Parathyroid adenoma (tissue), 2 donors: ENCODE measurements around the gene CDIP1.

Source experiments
- H2AFZ ChIP-seq: fragments of 300-600 bp; sonication (generic); one replicate; pipeline ENCODE4 v1.7.0; 2017; ENCODE audit warnings: antibody characterized with exemption, mild to moderate bottlenecking
- H3K27ac ChIP-seq: fragments of 300-600 bp; sonication (generic); one replicate; pipeline ENCODE4 v1.7.0; 2017
- H3K27me3 ChIP-seq: fragments of 300-600 bp; sonication (generic); one replicate; pipeline ENCODE4 v1.7.0; 2017; ENCODE audit warnings: low read length; ENCODE audit not compliant: control insufficient read depth, insufficient read depth
- H3K36me3 ChIP-seq: fragments of 300-600 bp; sonication (generic); one replicate; pipeline ENCODE4 v1.7.0; 2017; ENCODE audit warnings: low read length; ENCODE audit not compliant: control insufficient read depth, insufficient read depth
- H3K4me1 ChIP-seq: fragments of 300-600 bp; sonication (generic); one replicate; pipeline ENCODE4 v1.7.0; 2017; ENCODE audit warnings: control low read depth
- H3K4me2 ChIP-seq: fragments of 300-600 bp; sonication (generic); one replicate; pipeline ENCODE4 v1.7.0; 2017; ENCODE audit warnings: low read length
- H3K4me3 ChIP-seq: fragments of 300-600 bp; sonication (generic); one replicate; pipeline ENCODE4 v1.7.0; 2017; ENCODE audit warnings: low read depth, low read length
- H3K79me2 ChIP-seq: fragments of 300-600 bp; sonication (generic); one replicate; pipeline ENCODE4 v1.7.0; 2017; ENCODE audit warnings: control low read depth
- H3K9ac ChIP-seq: fragments of 300-600 bp; sonication (generic); one replicate; pipeline ENCODE4 v1.7.0; 2017; ENCODE audit warnings: mild to moderate bottlenecking
- H3K9me3 ChIP-seq: fragments of 300-600 bp; sonication (generic); one replicate; pipeline ENCODE4 v1.7.0; 2017; ENCODE audit warnings: low read length; ENCODE audit not compliant: control insufficient read depth
- TF ChIP-seq, protein P1 (sequence below): fragments of 300-600 bp; sonication (generic); IDR thresholded peaks from one replicate; pipeline ENCODE4 v1.7.0; 2017; ENCODE audit warnings: antibody characterized with exemption, mild to moderate bottlenecking
- donor health status: primary hyperparathyroidism.

The CDIP1 gene

DNA sequence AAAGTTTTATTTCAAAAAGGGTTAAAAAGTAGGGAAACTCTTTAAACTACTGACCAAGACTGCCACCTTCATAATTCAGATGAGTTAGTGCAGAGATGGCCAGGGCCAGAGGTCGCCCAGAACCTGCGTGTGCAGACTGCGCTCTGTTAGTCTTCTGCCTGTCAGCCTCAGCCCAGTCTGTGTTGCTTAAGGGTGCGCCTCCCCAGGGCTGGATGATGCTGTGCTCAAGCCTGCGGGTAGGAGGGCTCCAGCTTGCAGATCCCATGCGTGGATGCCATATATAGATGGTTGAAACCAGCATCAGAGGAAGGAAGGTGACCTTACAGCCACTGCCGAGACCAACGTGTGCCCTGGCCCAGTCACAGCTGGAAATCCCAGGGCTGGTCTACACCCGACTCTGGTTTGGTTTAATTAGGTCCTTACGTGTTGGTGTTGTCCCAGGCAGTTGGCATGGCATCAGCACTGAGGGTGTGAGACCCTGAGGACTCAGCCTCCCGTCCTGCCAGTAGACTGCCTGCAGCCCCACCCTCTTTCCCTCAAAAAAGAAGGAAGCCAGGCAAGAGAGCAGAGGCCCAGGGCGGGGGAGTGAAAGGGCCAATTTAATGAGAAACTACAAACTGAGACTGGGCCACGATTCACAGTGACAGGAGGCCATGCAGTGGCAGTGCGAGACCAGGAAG lies 27.7 kb downstream of the CDIP1 start:
- H3K36me3 ChIP-seq, result no peaks in the 10 kb centered on the region
- H3K27ac ChIP-seq, result no peak overlapping the region
- TF ChIP-seq, protein P1, sequence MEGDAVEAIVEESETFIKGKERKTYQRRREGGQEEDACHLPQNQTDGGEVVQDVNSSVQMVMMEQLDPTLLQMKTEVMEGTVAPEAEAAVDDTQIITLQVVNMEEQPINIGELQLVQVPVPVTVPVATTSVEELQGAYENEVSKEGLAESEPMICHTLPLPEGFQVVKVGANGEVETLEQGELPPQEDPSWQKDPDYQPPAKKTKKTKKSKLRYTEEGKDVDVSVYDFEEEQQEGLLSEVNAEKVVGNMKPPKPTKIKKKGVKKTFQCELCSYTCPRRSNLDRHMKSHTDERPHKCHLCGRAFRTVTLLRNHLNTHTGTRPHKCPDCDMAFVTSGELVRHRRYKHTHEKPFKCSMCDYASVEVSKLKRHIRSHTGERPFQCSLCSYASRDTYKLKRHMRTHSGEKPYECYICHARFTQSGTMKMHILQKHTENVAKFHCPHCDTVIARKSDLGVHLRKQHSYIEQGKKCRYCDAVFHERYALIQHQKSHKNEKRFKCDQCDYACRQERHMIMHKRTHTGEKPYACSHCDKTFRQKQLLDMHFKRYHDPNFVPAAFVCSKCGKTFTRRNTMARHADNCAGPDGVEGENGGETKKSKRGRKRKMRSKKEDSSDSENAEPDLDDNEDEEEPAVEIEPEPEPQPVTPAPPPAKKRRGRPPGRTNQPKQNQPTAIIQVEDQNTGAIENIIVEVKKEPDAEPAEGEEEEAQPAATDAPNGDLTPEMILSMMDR, result no peak
- no peak overlapping the region for H2AFZ ChIP-seq
- H3K79me2 ChIP-seq, result no peaks in the 10 kb centered on the region
- no peaks in the 10 kb centered on the region for H3K27me3 ChIP-seq
- no peak overlapping the region for H3K4me2 ChIP-seq
- no peak overlapping the region for H3K4me3 ChIP-seq
- H3K9me3 ChIP-seq, result no peaks in the 10 kb centered on the region
- H3K4me1 ChIP-seq, result no peaks in the 10 kb centered on the region
- H3K9ac ChIP-seq, result no peak overlapping the region

DNA sequence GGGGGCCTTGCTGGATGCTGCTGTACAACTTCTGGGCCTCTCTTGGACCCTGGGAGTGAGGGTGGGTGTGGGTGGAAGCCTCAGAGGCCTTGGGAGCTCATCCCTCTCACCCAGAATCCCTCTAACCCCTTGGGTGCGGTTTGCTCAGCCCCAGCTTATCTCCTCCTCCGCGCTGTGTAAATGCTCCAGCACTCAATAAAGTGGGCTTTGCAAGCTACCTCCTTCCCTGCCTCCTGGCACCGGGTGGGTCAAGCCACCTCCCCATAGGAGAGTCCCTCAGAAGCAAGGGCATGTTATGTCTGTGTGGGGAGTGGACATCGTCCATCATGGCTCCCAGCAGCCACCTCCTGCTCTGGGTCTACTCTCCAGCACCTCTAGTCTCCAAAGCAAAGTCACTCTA lies 28.4 kb downstream of the CDIP1 start:
- no peak overlapping the region for H3K27ac ChIP-seq
- no peak overlapping the region for H3K4me2 ChIP-seq

DNA sequence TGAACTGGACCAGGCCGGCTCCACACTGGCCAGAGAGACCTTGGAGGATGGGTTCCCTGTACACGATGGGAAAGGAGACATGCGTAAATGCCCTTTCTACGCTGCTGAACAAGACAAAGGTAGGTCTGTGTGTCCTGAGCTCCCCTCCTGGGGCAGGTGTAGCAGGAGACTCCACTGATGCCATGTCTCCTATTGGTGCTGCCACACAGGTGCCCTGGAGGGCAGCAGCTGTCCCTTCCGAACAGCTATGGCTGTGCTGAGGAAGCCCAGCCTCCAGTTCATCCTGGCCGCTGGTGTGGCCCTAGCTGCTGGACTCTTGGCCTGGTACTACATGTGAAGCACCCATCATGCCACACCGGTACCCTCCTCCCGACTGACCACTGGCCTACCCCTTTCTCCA lies 29.2 kb downstream of the CDIP1 start:
- H3K4me2 ChIP-seq, result no peak overlapping the region
- H3K79me2 ChIP-seq, result no peaks in the 10 kb centered on the region
- no peaks in the 10 kb centered on the region for H3K9me3 ChIP-seq
- H3K4me1 ChIP-seq, result no peaks in the 10 kb centered on the region
- no peak overlapping the region for H2AFZ ChIP-seq
- H3K4me3 ChIP-seq, result no peak overlapping the region
- no peaks in the 10 kb centered on the region for H3K36me3 ChIP-seq
- TF ChIP-seq, protein P1, result no peak
- H3K27me3 ChIP-seq, result no peaks in the 10 kb centered on the region
- H3K27ac ChIP-seq, result no peak overlapping the region
- H3K9ac ChIP-seq, result no peak overlapping the region

More for the DNA sequence above, 28.4 kb downstream of the CDIP1 start:
- Histone ChIP-seq H3K79me2 (no peaks in the 10 kb centered on the region), H3K4me1 (no peaks in the 10 kb centered on the region), H3K4me3 (no peak overlapping the region), H3K36me3 (no peaks in the 10 kb centered on the region), H2AFZ (no peak overlapping the region), H3K9me3 (no peaks in the 10 kb centered on the region), H3K27me3 (no peaks in the 10 kb centered on the region), H3K9ac (no peak overlapping the region)
- TF ChIP-seq, protein P1, result no peak

DNA sequence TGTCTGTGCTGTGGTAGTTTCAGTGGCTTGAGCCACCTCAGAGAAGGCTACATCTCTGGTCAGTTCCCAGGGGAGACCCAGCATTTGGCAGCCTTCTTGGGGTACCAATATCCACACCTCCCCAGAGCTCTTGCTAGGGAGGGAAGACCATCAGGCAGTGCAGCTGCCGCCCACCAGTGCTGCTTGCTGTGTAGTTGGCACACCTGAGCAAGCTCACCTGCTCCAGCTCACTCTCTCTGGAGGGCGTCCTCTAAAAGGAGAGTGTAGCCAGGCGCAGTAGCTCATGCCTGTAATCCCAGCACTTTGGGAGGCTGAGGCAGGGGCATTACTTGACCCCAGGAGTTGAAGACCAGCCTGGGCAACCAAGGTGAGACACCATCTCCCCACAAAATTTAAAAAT lies 29.8 kb downstream of the CDIP1 start:
- no peaks in the 10 kb centered on the region for H3K79me2 ChIP-seq
- H3K9ac ChIP-seq, result no peak overlapping the region
- H3K4me1 ChIP-seq, result no peaks in the 10 kb centered on the region
- H3K27me3 ChIP-seq, result no peaks in the 10 kb centered on the region
- no peak overlapping the region for H3K4me3 ChIP-seq
- no peak overlapping the region for H2AFZ ChIP-seq
- H3K4me2 ChIP-seq, result no peak overlapping the region
- no peak overlapping the region for H3K27ac ChIP-seq
- H3K9me3 ChIP-seq, result no peaks in the 10 kb centered on the region
- TF ChIP-seq, protein P1, result no peak
- H3K36me3 ChIP-seq, result no peaks in the 10 kb centered on the region
